Measurements from ENCODE around the gene PHOX2A. TPM values are rescaled to one million over a fixed set of nuclear protein-coding genes. Genes with fewer than 3 reads are reported as not detected.

The PHOX2A gene
- polyA plus RNA-seq, 1 experiment, result not detected

DNA sequence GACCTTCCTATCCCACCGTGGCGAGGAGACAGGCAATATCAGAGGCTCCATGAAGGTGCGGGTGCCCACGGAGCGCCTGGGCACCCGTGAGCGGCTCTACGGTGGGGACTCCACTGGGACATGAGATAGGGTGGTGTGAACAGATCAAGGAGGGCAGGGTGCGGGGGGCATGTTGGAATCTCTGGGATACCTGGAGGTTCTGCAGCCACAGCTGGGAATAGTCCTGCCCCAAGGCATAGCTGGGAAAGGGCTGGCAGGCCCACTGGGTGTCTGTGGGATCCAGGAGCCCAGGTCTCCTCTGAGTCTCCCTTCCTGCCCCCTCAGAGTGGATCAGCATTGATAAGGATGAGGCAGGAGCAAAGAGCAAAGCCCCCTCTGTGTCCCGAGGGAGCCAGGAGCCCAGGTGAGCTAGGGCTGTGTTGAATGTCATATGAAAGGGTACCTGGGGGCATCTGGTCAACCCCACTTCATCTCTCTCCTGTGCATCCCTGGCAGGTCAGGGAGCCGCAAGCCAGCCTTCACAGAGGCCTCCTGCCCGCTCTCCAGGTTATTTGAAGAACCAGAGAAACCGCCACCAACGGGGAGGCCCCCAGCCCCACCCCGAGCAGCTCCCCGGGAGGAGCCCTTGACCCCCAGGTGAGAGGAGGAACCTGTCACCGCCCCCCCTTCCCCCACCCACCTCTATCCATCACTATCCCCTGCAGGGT lies 8.5 kb downstream of the PHOX2A start:
- no peaks in the 10 kb centered on the region for H3K27me3 ChIP-seq (ENCODE audit: control insufficient read depth, insufficient read depth, low read length)
- no peak for DNase-seq (ENCODE audit: low read depth)
- TF ChIP-seq, protein P1, sequence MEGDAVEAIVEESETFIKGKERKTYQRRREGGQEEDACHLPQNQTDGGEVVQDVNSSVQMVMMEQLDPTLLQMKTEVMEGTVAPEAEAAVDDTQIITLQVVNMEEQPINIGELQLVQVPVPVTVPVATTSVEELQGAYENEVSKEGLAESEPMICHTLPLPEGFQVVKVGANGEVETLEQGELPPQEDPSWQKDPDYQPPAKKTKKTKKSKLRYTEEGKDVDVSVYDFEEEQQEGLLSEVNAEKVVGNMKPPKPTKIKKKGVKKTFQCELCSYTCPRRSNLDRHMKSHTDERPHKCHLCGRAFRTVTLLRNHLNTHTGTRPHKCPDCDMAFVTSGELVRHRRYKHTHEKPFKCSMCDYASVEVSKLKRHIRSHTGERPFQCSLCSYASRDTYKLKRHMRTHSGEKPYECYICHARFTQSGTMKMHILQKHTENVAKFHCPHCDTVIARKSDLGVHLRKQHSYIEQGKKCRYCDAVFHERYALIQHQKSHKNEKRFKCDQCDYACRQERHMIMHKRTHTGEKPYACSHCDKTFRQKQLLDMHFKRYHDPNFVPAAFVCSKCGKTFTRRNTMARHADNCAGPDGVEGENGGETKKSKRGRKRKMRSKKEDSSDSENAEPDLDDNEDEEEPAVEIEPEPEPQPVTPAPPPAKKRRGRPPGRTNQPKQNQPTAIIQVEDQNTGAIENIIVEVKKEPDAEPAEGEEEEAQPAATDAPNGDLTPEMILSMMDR (IDR thresholded peaks at IDR 0.05; ENCODE audit: insufficient read depth, low read depth, low read length), result no peak
- POLR2A ChIA-PET, result no interaction called here
- peaks cover 52% of the 10 kb centered on the region for H3K36me3 ChIP-seq (ENCODE audit: control insufficient read depth, insufficient read depth, low read length)
- CTCF ChIA-PET, result interaction anchor here (1.0 to 4.6 kb wide), 6 partner anchors 9 to 196 kb away, joined by 3 to 57 read pairs (median 3); partner anchors contain the start of genes ANAPC15 and INPPL1
- no peak overlapping the region for H3K4me3 ChIP-seq (ENCODE audit: low read depth, low read length)

DNA sequence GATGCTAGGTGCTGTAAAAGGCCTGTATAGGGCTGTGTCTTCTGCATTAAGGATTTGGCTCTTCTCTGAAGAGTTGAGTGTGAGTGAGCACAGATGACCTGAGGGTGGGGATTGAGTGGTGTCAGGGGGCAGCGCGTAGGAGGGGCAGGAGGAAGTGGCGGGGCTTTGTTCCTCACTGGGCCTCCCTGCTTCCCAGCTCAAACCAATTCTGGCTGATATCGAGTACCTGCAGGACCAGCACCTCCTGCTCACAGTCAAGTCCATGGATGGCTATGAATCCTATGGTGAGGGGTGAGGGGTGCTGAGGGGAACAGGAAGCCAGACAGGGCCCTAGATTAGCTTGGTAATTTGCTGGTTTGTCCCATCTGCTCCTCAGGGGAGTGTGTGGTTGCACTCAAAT lies 9.1 kb downstream of the PHOX2A start:
- Histone ChIP-seq H3K4me3 (ENCODE audit: low read depth, low read length) (no peak overlapping the region), H3K36me3 (ENCODE audit: control insufficient read depth, insufficient read depth, low read length) (peaks cover 57% of the 10 kb centered on the region), H3K27me3 (ENCODE audit: control insufficient read depth, insufficient read depth, low read length) (no peaks in the 10 kb centered on the region)
- ChIA-PET CTCF (no interaction called here), POLR2A (no interaction called here)
- DNase-seq (ENCODE audit: low read depth), result no peak
- TF ChIP-seq, protein P1 (IDR thresholded peaks at IDR 0.05; ENCODE audit: insufficient read depth, low read depth, low read length), result no peak

DNA sequence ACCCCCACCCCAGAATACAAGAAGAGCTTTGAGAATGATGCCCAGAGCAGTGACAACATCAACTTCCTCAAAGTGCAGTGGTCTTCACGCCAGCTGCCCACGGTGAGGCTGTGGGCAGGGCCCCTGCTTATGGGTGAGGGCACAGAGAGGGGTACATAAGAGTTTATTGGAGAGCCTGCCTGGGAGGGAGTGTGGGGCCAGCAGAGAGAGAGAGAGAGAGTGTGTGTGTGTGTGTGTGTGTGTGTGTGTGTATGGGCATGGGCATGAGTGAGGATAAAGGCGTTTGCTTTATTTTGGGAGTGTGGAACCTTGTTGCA lies 9.5 kb downstream of the PHOX2A start:
- H3K36me3 ChIP-seq (ENCODE audit: control insufficient read depth, insufficient read depth, low read length), result peaks cover 62% of the 10 kb centered on the region
- ChIA-PET POLR2A (no interaction called here), CTCF (no interaction called here)
- no peak overlapping the region for H3K4me3 ChIP-seq (ENCODE audit: low read depth, low read length)
- DNase-seq (ENCODE audit: low read depth), result no peak
- TF ChIP-seq, protein P1 (IDR thresholded peaks at IDR 0.05; ENCODE audit: insufficient read depth, low read depth, low read length), result no peak
- H3K27me3 ChIP-seq (ENCODE audit: control insufficient read depth, insufficient read depth, low read length), result no peaks in the 10 kb centered on the region

DNA sequence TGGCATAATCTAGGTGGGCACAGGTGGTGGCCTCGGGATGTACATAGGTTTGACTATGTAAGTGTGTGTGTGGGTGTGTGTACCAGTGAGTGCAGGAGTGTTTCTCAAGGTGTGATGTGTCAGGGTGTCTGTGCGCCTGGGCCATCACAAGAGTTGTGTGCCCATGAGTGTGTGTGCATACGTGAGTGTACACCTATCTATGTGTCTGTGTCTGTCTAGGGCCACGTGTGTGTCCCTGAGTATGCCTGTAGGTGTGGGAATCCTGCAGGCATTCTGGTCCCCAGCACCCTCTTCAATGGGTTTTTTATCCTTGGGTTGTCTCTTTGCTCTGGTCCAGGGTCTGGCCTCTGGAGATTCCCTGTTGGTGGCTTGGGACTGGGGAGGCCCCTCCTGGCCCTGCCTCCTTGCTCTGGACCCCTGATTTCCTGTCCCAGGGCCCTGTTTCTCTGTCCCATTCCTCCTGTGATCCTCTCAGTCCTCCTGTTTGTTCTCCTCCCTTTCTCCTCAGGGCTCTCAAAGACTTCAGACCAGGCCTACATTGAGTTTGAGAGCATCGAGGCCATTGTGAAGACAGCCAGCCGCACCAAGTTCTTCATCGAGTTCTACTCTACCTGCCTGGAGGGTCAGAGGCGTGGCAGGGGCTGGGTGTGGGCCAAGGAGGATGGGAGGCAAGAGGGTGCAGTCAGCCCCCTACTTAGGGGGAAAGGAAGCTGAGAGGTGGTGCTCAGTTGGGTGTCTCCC lies 10.0 kb downstream of the PHOX2A start:
- Histone ChIP-seq H3K27me3 (ENCODE audit: control insufficient read depth, insufficient read depth, low read length) (no peaks in the 10 kb centered on the region), H3K36me3 (ENCODE audit: control insufficient read depth, insufficient read depth, low read length) (peaks cover 66% of the 10 kb centered on the region), H3K4me3 (ENCODE audit: low read depth, low read length) (no peak overlapping the region)
- TF ChIP-seq, protein P1 (IDR thresholded peaks at IDR 0.05; ENCODE audit: insufficient read depth, low read depth, low read length), result no peak
- DNase-seq (ENCODE audit: low read depth), result no peak
- POLR2A ChIA-PET, result no interaction called here
- CTCF ChIA-PET, result no interaction called here

DNA sequence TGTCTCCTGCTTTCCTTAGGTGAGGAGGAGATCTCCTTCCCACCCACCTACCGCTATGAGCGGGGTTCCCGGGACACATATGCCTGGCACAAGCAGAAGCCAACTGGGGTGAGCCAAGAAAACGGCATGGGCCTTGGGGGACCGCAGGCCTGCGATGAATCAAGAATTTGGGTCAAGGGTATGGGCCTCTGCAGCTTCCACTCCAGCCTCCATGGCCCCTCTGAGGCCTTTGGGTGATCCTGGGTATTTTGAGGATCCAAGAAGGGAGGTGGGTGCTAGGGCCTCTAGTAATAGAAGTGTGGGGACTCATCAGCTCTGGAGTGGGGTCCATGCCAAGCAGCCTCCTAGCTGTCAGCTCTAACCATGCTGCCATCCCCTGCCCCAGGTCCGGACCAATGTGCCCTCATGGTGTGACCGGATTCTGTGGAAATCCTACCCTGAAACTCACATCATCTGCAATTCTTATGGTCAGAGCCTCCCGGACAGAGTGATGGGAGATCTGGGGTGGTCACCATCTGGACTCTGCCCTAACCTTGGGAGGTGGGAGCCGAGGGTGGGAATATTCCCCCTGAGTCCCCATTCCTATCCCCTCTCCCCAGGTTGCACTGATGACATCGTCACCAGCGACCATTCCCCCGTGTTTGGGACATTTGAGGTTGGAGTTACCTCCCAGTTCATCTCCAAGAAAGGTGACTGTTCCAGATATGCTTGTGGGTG lies 10.8 kb downstream of the PHOX2A start:
- H3K36me3 ChIP-seq (ENCODE audit: control insufficient read depth, insufficient read depth, low read length), result peaks cover 70% of the 10 kb centered on the region
- no peak overlapping the region for H3K4me3 ChIP-seq (ENCODE audit: low read depth, low read length)
- POLR2A ChIA-PET, result no interaction called here
- no peak for DNase-seq (ENCODE audit: low read depth)
- CTCF ChIA-PET, result no interaction called here
- no peaks in the 10 kb centered on the region for H3K27me3 ChIP-seq (ENCODE audit: control insufficient read depth, insufficient read depth, low read length)
- TF ChIP-seq, protein P1 (IDR thresholded peaks at IDR 0.05; ENCODE audit: insufficient read depth, low read depth, low read length), result no peak
